Measurements from ENCODE around the gene SSR3.

- TF ChIP-seq, protein P1, sequence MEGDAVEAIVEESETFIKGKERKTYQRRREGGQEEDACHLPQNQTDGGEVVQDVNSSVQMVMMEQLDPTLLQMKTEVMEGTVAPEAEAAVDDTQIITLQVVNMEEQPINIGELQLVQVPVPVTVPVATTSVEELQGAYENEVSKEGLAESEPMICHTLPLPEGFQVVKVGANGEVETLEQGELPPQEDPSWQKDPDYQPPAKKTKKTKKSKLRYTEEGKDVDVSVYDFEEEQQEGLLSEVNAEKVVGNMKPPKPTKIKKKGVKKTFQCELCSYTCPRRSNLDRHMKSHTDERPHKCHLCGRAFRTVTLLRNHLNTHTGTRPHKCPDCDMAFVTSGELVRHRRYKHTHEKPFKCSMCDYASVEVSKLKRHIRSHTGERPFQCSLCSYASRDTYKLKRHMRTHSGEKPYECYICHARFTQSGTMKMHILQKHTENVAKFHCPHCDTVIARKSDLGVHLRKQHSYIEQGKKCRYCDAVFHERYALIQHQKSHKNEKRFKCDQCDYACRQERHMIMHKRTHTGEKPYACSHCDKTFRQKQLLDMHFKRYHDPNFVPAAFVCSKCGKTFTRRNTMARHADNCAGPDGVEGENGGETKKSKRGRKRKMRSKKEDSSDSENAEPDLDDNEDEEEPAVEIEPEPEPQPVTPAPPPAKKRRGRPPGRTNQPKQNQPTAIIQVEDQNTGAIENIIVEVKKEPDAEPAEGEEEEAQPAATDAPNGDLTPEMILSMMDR (IDR thresholded peaks at IDR 0.05; ENCODE audit: low read depth, low read length, poor library complexity, severe bottlenecking) = no peak
- no peak for TF ChIP-seq EZH2phosphoT487 (IDR thresholded peaks at IDR 0.05; ENCODE audit: borderline replicate concordance, low read length)
Observed at GRCh38 chr3:156518726-156519125, 36.2 kb downstream of the SSR3 start.

All from DOHH2 (cell line).